Measurements from ENCODE around the gene OR2T8.

DNA sequence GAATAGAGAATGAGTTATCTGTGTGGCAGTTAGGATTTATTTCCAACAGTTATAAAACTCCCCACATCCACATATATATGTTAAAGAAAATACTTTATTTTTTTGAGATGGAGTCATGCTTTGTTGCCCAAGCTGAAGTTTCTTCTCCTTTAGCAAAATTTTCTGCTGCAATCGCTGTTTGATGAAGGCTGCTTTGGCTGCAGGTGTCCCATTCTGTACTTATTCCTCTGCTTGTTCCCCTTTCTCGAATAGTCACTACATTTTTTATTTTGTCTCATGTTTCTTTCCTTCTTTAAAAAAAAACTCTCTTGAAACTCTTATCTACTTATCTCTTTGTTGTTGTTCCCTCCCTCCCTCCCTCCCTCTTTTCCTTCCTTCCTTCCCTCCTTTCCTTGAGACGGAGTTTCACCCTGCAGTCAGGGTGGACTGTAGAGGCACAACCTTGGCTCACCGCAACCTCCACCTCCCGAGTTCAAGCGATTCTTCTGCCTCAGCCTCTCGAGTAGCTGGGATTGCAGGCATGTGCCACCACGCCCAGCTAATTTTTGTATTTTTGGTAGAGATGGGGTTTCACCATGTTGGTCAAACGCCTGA lies 14.0 kb upstream of the OR2T8 start:
- TF ChIP-seq GATA3 (IDR thresholded peaks at IDR 0.05; ENCODE audit: low read depth, low read length) (no peak), GATA2 (IDR thresholded peaks at IDR 0.05; ENCODE audit: low read depth, low read length) (no peak)
